SK-N-SH (cell line): ENCODE results near the gene ANKMY1. TPM values are rescaled to one million over a fixed set of nuclear protein-coding genes. Genes with fewer than 3 reads are reported as not detected.

Experiments used
- CTCF ChIA-PET: fragments of 300-600, 350-600 bp; formaldehyde crosslinking; extraction: SDS; loops from one replicate; lab custom pipeline; 2021; lab: Yijun Ruan, JAX
- POLR2A ChIA-PET: fragments of 350-600 bp; sonication (Branson Sonifier 250); formaldehyde crosslinking; extraction: SDS; loops from one replicate; lab custom pipeline; 2020; ENCODE audit warnings: antibody characterized with exemption, inconsistent platforms; lab: Yijun Ruan, JAX
- DNase-seq: peaks from one replicate; pipeline ENCODE4 v3.0.0; 2012
- H2AFZ ChIP-seq: fragments of 200-600 bp; sonication (generic); 2 replicates; pipeline ENCODE4 v1.8.1; 2016; ENCODE audit warnings: antibody characterized with exemption, mild to moderate bottlenecking, low read depth
- H3F3A ChIP-seq: fragments of 200-600 bp; sonication (generic); replicated peaks from 2 replicates; pipeline ENCODE3; 2016; ENCODE audit warnings: antibody characterized with exemption, mild to moderate bottlenecking; ENCODE audit not compliant: insufficient read depth
- H3K27ac ChIP-seq, 2 experiments: fragments of 200-500 bp in 1 of 2; fragments of 200-600 bp in 1 of 2; sonication (Bioruptor generic) in 1 of 2; sonication (generic), shearing (Covaris generic) in 1 of 2; 2 replicates each; pipeline versions ENCODE4 v1.5.1 to v1.6.1; 2014 to 2016; ENCODE audit warnings: low read depth in 2 of 2, inconsistent platforms in 1 of 2, low read length in 1 of 2, mild to moderate bottlenecking in 1 of 2, mixed read lengths in 1 of 2
- H3K27me3 ChIP-seq: fragments of 200-600 bp; sonication (generic), shearing (Covaris generic); 2 replicates; pipeline ENCODE4 v1.6.1; 2016; ENCODE audit warnings: mixed run types; ENCODE audit not compliant: insufficient read depth
- H3K36me3 ChIP-seq, 2 experiments: fragments of 200-500 bp in 1 of 2; fragments of 200-600 bp in 1 of 2; sonication (Bioruptor generic) in 1 of 2; sonication (generic) in 1 of 2; replicated peaks in 1 of 2; 2 replicates each; pipeline versions ENCODE3 to v1.5.1; 2014 to 2016; ENCODE audit warnings: low read length in 1 of 2, mild to moderate bottlenecking in 1 of 2; ENCODE audit not compliant: insufficient read depth in 2 of 2, control insufficient read depth in 1 of 2
- H3K4me1 ChIP-seq, 2 experiments: fragments of 200-500 bp in 1 of 2; fragments of 200-600 bp in 1 of 2; sonication (Bioruptor generic) in 1 of 2; sonication (generic), shearing (Covaris generic) in 1 of 2; 2 replicates each; pipeline versions ENCODE4 v1.5.1 to v1.6.1; 2014 to 2016; ENCODE audit warnings: low read depth in 1 of 2, low read length in 1 of 2, mixed run types in 1 of 2; ENCODE audit not compliant: insufficient read depth in 2 of 2, control insufficient read depth in 1 of 2
- H3K4me2 ChIP-seq: fragments of 200-600 bp; sonication (generic), shearing (Covaris generic); 2 replicates; pipeline ENCODE4 v1.6.1; 2017; ENCODE audit warnings: mixed run types
- H3K4me3 ChIP-seq, 2 experiments: fragments of 200-500 bp in 1 of 2; fragments of 200-600 bp in 1 of 2; sonication (Bioruptor generic) in 1 of 2; sonication (generic), shearing (Covaris generic) in 1 of 2; 2 replicates each; pipeline versions ENCODE4 v1.5.1 to v1.8.1; 2014 to 2016; ENCODE audit warnings: low read depth in 2 of 2, inconsistent platforms in 1 of 2, low read length in 1 of 2, mild to moderate bottlenecking in 1 of 2, mixed read lengths in 1 of 2, moderate library complexity in 1 of 2
- H3K79me2 ChIP-seq: fragments of 200-600 bp; sonication (generic); 2 replicates; pipeline ENCODE4 v1.8.1; 2017; ENCODE audit warnings: mild to moderate bottlenecking; ENCODE audit not compliant: insufficient read depth
- H3K9ac ChIP-seq: fragments of 200-600 bp; sonication (generic); 2 replicates; pipeline ENCODE4 v1.6.1; 2017; ENCODE audit warnings: mixed run types
- H3K9me2 ChIP-seq: fragments of 200-600 bp; sonication (generic); 2 replicates; pipeline ENCODE4 v1.6.1; 2017; ENCODE audit warnings: mixed run types
- H3K9me3 ChIP-seq: fragments of 200-600 bp; sonication (generic); 2 replicates; pipeline ENCODE4 v1.6.1; 2017; ENCODE audit warnings: mixed run types, mild to moderate bottlenecking, moderate library complexity
- H4K20me1 ChIP-seq: fragments of 200-600 bp; sonication (generic); 2 replicates; pipeline ENCODE4 v1.6.1; 2017; ENCODE audit warnings: mild to moderate bottlenecking, mixed run types; ENCODE audit not compliant: insufficient read depth
- CHD2 ChIP-seq: fragments of 150-350 bp; IDR thresholded peaks from 2 replicates; pipeline ENCODE4 v1.6.1; 2018; ENCODE audit warnings: low read length; ENCODE audit not compliant: partially characterized antibody
- ELF1 ChIP-seq: IDR thresholded peaks from 2 replicates; pipeline ENCODE4 v1.4.0; 2012
- FOXJ3 ChIP-seq: sonication (generic); formaldehyde crosslinking; IDR thresholded peaks from 2 replicates; pipeline ENCODE4 v1.5.1; 2020; ENCODE audit warnings: mild to moderate bottlenecking, missing genetic modification reagents
- FOXM1 ChIP-seq: IDR thresholded peaks from 2 replicates; pipeline ENCODE4 v1.4.0; 2012; ENCODE audit warnings: low read depth, mild to moderate bottlenecking
- GABPA ChIP-seq: IDR thresholded peaks from 2 replicates; pipeline ENCODE4 v1.4.0; 2012; ENCODE audit warnings: low read depth, mild to moderate bottlenecking
- GATA2 ChIP-seq: sonication (generic); formaldehyde crosslinking; IDR thresholded peaks from 2 replicates; pipeline ENCODE4 v1.5.0; 2020; ENCODE audit warnings: mild to moderate bottlenecking, missing genetic modification reagents
- JUND ChIP-seq: IDR thresholded peaks from 2 replicates; pipeline ENCODE4 v1.4.0; 2012
- NFIC ChIP-seq: IDR thresholded peaks from 2 replicates; pipeline ENCODE4 v1.4.0; 2012; ENCODE audit warnings: borderline replicate concordance
- POLR2AphosphoS5 ChIP-seq: IDR thresholded peaks from 2 replicates; pipeline ENCODE4 v1.6.1; 2012; ENCODE audit warnings: low read depth, low read length
- RAD21 ChIP-seq: IDR thresholded peaks from 2 replicates; pipeline ENCODE4 v1.6.1; 2012; ENCODE audit warnings: mild to moderate bottlenecking, low read length
- RCOR1 ChIP-seq: fragments of 150-350 bp; IDR thresholded peaks from 2 replicates; pipeline ENCODE4 v1.6.1; 2017; ENCODE audit warnings: antibody characterized with exemption, low read length
- RFX5 ChIP-seq: IDR thresholded peaks from 2 replicates; pipeline ENCODE4 v1.6.1; 2012; ENCODE audit warnings: mild to moderate bottlenecking, improper control_type of control experiment, low read length
- RXRA ChIP-seq: IDR thresholded peaks from 2 replicates; pipeline ENCODE4 v1.4.0; 2012; ENCODE audit warnings: low read depth, mild to moderate bottlenecking, borderline replicate concordance
- SIN3A ChIP-seq: IDR thresholded peaks from 2 replicates; pipeline ENCODE4 v1.6.1; 2012; ENCODE audit warnings: low read depth, mild to moderate bottlenecking, low read length, moderate library complexity, borderline replicate concordance
- SMC3 ChIP-seq: IDR thresholded peaks from 2 replicates; pipeline ENCODE4 v1.6.1; 2012; ENCODE audit warnings: low read depth, low read length, improper control_type of control experiment
- TAF1 ChIP-seq: IDR thresholded peaks from 2 replicates; pipeline ENCODE4 v1.6.1; 2012; ENCODE audit warnings: low read depth, mild to moderate bottlenecking, low read length, moderate library complexity, borderline replicate concordance
- TCF12 ChIP-seq: IDR thresholded peaks from 2 replicates; pipeline ENCODE4 v1.4.0; 2012
- TEAD4 ChIP-seq: IDR thresholded peaks from 2 replicates; pipeline ENCODE4 v1.4.0; 2012; ENCODE audit warnings: mild to moderate bottlenecking, borderline replicate concordance; ENCODE audit not compliant: insufficient read depth
- YY1 ChIP-seq: IDR thresholded peaks from 2 replicates; pipeline ENCODE4 v1.4.0; 2012; ENCODE audit warnings: low read depth, mild to moderate bottlenecking
- WGBS: methylation state at CpG from one replicate; pipeline ENCODE4 v1.1.6; 2017; ENCODE audit warnings: low lambda C conversion rate; 5-methylcytosine and 5-hydroxymethylcytosine counted together
- polyA plus RNA-seq, 3 experiments: library from polyadenylated mRNA; depleted of rRNA; stranded (reverse); fragments of >200 nt; gene quantifications; 2 replicates each; pipeline ENCODE4 v1.2.3, GENCODE V29; 2012
- TF ChIP-seq, protein P1 (sequence below): IDR thresholded peaks from 2 replicates; pipeline ENCODE4 v1.4.0; 2012; ENCODE audit warnings: low read depth
- TF ChIP-seq, protein P2 (sequence below): IDR thresholded peaks from 2 replicates; pipeline ENCODE4 v1.6.1; 2012; ENCODE audit warnings: mild to moderate bottlenecking, low read depth, low read length, moderate library complexity
- TF ChIP-seq, protein P3 (sequence below): IDR thresholded peaks from 2 replicates; pipeline ENCODE4 v1.4.0; 2012; ENCODE audit warnings: low read depth, borderline replicate concordance
- TF ChIP-seq, protein P4 (sequence below): fragments of 200-600 bp; sonication (generic); IDR thresholded peaks from 2 replicates; pipeline ENCODE4 v1.6.1; 2017; ENCODE audit warnings: antibody characterized with exemption, mild to moderate bottlenecking, moderate library complexity
- TF ChIP-seq, protein P5 (sequence below): IDR thresholded peaks from 2 replicates; pipeline ENCODE4 v1.4.0; 2012; ENCODE audit warnings: low read depth, borderline replicate concordance
- TF ChIP-seq, protein P6 (sequence below): IDR thresholded peaks from 2 replicates; pipeline ENCODE4; 2012

The ANKMY1 gene
- polyA plus RNA-seq, 1 of the 3 experiments (the other 2 are of a cell fraction) = 12.1 TPM

DNA sequence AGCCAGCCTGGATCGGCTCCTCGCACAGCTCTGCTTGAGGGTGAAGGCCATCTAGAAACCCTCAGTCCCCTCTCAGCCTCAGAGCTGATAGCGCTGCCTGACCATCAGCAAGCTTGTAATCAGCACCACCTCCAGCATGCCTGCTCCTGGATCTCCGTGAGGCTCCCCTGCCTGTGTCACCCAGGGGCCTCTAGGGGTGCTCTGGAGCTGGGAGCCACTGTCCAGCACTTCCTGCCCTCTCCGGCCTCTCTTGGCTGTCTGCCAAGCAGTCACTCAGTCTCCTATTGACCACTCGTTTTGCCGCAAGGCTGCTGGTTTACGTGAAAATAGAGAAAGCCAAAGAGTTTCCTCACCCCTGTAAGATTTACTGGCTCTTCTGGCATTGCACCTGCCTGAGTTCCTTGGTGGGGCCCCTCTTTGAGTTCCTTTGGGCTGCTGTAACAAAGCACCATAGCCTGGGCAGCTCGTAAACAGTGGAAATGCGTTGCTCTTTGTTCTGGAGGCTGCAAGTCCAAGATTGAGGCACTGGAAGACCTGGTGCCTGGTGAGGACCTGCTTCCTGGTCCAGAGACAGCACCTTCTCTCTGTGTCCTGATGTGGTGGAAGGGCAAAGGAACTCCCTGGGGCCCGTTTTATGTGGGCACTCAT, 46.6 kb upstream of the ANKMY1 start:
- H3K9ac ChIP-seq = no peak overlapping the region
- no peaks in the 10 kb centered on the region for H3K27me3 ChIP-seq
- no peaks in the 10 kb centered on the region for H3F3A ChIP-seq
- POLR2A ChIA-PET = interaction anchor here (0.6 to 1.2 kb wide), 3 partner anchors 18 to 236 kb away, joined by 3 to 4 read pairs (median 4); partner anchors contain the start of gene CAPN10
- no peak overlapping the region for H2AFZ ChIP-seq
- H3K4me1 ChIP-seq = peaks cover 0 to 15% of the 10 kb centered on the region in 2 experiments; a peak in 1 of 4 replicates
- H3K9me2 ChIP-seq = no peaks in the 10 kb centered on the region
- H3K4me2 ChIP-seq = no peak overlapping the region
- H3K27ac ChIP-seq = peak overlapping the region in 1 of 2 experiments; percentile 83; a peak in 2 of 4 replicates
- no peaks in the 10 kb centered on the region for H4K20me1 ChIP-seq
- H3K9me3 ChIP-seq = no peaks in the 10 kb centered on the region
- H3K4me3 ChIP-seq = no peak overlapping the region
- CTCF ChIA-PET = interaction anchor here (0.7 to 3.6 kb wide), 16 partner anchors 9 to 156 kb away, joined by 3 to 15 read pairs (median 5); partner anchors contain the start of genes CAPN10 and RNPEPL1
- peaks cover 0 to 2% of the 10 kb centered on the region in 2 experiments for H3K36me3 ChIP-seq
- no peaks in the 10 kb centered on the region for H3K79me2 ChIP-seq
- peak; percentile 99 for DNase-seq
- 50% methylated on average over 9 of the region's 11 CpGs for WGBS
- TF ChIP-seq SMC3 (peak; percentile 35; the same call in 1 of the 2 replicates), GABPA (no peak), RXRA (no peak), CHD2 (peak; percentile 42), TEAD4 (no peak), POLR2AphosphoS5 (no peak), TCF12 (no peak), FOXJ3 (no peak), RCOR1 (no peak), RFX5 (no peak), RAD21 (peak; percentile 69), SIN3A (no peak), NFIC (peak; percentile 88), GATA2 (CRISPR knock-in tag) (no peak), YY1 (no peak), JUND (no peak), FOXM1 (no peak), ELF1 (peak; percentile 34; the same call in 1 of the 2 replicates), TAF1 (no peak)
- TF ChIP-seq, protein P1, sequence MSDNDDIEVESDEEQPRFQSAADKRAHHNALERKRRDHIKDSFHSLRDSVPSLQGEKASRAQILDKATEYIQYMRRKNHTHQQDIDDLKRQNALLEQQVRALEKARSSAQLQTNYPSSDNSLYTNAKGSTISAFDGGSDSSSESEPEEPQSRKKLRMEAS = no peak
- TF ChIP-seq, protein P2, sequence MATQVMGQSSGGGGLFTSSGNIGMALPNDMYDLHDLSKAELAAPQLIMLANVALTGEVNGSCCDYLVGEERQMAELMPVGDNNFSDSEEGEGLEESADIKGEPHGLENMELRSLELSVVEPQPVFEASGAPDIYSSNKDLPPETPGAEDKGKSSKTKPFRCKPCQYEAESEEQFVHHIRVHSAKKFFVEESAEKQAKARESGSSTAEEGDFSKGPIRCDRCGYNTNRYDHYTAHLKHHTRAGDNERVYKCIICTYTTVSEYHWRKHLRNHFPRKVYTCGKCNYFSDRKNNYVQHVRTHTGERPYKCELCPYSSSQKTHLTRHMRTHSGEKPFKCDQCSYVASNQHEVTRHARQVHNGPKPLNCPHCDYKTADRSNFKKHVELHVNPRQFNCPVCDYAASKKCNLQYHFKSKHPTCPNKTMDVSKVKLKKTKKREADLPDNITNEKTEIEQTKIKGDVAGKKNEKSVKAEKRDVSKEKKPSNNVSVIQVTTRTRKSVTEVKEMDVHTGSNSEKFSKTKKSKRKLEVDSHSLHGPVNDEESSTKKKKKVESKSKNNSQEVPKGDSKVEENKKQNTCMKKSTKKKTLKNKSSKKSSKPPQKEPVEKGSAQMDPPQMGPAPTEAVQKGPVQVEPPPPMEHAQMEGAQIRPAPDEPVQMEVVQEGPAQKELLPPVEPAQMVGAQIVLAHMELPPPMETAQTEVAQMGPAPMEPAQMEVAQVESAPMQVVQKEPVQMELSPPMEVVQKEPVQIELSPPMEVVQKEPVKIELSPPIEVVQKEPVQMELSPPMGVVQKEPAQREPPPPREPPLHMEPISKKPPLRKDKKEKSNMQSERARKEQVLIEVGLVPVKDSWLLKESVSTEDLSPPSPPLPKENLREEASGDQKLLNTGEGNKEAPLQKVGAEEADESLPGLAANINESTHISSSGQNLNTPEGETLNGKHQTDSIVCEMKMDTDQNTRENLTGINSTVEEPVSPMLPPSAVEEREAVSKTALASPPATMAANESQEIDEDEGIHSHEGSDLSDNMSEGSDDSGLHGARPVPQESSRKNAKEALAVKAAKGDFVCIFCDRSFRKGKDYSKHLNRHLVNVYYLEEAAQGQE = peak; percentile 88
- TF ChIP-seq, protein P3, sequence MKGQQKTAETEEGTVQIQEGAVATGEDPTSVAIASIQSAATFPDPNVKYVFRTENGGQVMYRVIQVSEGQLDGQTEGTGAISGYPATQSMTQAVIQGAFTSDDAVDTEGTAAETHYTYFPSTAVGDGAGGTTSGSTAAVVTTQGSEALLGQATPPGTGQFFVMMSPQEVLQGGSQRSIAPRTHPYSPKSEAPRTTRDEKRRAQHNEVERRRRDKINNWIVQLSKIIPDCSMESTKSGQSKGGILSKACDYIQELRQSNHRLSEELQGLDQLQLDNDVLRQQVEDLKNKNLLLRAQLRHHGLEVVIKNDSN = no peak
- TF ChIP-seq, protein P4, sequence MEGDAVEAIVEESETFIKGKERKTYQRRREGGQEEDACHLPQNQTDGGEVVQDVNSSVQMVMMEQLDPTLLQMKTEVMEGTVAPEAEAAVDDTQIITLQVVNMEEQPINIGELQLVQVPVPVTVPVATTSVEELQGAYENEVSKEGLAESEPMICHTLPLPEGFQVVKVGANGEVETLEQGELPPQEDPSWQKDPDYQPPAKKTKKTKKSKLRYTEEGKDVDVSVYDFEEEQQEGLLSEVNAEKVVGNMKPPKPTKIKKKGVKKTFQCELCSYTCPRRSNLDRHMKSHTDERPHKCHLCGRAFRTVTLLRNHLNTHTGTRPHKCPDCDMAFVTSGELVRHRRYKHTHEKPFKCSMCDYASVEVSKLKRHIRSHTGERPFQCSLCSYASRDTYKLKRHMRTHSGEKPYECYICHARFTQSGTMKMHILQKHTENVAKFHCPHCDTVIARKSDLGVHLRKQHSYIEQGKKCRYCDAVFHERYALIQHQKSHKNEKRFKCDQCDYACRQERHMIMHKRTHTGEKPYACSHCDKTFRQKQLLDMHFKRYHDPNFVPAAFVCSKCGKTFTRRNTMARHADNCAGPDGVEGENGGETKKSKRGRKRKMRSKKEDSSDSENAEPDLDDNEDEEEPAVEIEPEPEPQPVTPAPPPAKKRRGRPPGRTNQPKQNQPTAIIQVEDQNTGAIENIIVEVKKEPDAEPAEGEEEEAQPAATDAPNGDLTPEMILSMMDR = peak; percentile 48
- TF ChIP-seq, protein P5, sequence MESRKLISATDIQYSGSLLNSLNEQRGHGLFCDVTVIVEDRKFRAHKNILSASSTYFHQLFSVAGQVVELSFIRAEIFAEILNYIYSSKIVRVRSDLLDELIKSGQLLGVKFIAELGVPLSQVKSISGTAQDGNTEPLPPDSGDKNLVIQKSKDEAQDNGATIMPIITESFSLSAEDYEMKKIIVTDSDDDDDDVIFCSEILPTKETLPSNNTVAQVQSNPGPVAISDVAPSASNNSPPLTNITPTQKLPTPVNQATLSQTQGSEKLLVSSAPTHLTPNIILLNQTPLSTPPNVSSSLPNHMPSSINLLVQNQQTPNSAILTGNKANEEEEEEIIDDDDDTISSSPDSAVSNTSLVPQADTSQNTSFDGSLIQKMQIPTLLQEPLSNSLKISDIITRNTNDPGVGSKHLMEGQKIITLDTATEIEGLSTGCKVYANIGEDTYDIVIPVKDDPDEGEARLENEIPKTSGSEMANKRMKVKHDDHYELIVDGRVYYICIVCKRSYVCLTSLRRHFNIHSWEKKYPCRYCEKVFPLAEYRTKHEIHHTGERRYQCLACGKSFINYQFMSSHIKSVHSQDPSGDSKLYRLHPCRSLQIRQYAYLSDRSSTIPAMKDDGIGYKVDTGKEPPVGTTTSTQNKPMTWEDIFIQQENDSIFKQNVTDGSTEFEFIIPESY = no peak
- TF ChIP-seq, protein P6, sequence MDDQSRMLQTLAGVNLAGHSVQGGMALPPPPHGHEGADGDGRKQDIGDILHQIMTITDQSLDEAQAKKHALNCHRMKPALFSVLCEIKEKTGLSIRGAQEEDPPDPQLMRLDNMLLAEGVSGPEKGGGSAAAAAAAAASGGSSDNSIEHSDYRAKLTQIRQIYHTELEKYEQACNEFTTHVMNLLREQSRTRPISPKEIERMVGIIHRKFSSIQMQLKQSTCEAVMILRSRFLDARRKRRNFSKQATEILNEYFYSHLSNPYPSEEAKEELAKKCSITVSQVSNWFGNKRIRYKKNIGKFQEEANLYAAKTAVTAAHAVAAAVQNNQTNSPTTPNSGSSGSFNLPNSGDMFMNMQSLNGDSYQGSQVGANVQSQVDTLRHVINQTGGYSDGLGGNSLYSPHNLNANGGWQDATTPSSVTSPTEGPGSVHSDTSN = no peak
